NCI-H526 (cell line): ENCODE measurements around the gene NEK11.
A peak's percentile ranks its signal among the peaks of the same experiment; 100 is the strongest.
"Not testable (repeated sequence)": the region's sequence is repeated elsewhere in the genome, so short reads cannot be mapped to it uniquely, and the experiment has no call there.

ENCODE experiments used
- DNase-seq, 2 experiments: peaks; one replicate each; lab custom pipeline; 2025; lab: John Stamatoyannopoulos, UW

NEK11 gene

GRCh38 chr3:131360191-131360755, 333.6 kb downstream of the NEK11 start:
- no peak for DNase-seq

GRCh38 chr3:131361066-131361463, 334.4 kb downstream of the NEK11 start:
- not testable (repeated sequence) for DNase-seq

GRCh38 chr3:131361464-131362421, 335.1 kb downstream of the NEK11 start:
- no peak for DNase-seq

GRCh38 chr3:131363275-131363674, 336.6 kb downstream of the NEK11 start:
- no peak for DNase-seq

GRCh38 chr3:131370935-131371687, 344.4 kb downstream of the NEK11 start:
- DNase-seq: no peak

GRCh38 chr3:131371688-131372066, 345.0 kb downstream of the NEK11 start:
- DNase-seq: no peak

GRCh38 chr3:131374741-131375140, 348.1 kb downstream of the NEK11 start:
- no peak for DNase-seq

- DNase-seq: peak in 1 of 2 experiments; percentile 39
These were observed 354.3 kb downstream of the NEK11 start for GRCh38 chr3:131380821-131381444.

GRCh38 chr3:131381445-131382291, 355.0 kb downstream of the NEK11 start, which contains the start of gene NUDT16:
Gene NUDT16, plus strand, starts transcription at chr3:131381774. Its CDS starts 31 bp downstream, at chr3:131381805.
- DNase-seq: peak; percentile 92 to 98

GRCh38 chr3:131386429-131387165, 359.9 kb downstream of the NEK11 start:
- no peak for DNase-seq

GRCh38 chr3:131387796-131388489, 361.3 kb downstream of the NEK11 start:
- DNase-seq: no peak

GRCh38 chr3:131388490-131388799, 361.8 kb downstream of the NEK11 start:
- no peak for DNase-seq

- DNase-seq: no peak
These were observed 363.7 kb downstream of the NEK11 start for GRCh38 chr3:131390331-131390730.

- DNase-seq: no peak
These were observed 366.4 kb downstream of the NEK11 start for GRCh38 chr3:131393051-131393450.

- no peak for DNase-seq
These were observed 367.2 kb downstream of the NEK11 start for GRCh38 chr3:131393868-131394267.

- no peak for DNase-seq
These were observed 367.7 kb downstream of the NEK11 start for GRCh38 chr3:131394400-131394799.

- DNase-seq: no peak
These were observed 369.5 kb downstream of the NEK11 start for GRCh38 chr3:131396170-131396569.

- no peak for DNase-seq
These were observed 371.2 kb downstream of the NEK11 start for GRCh38 chr3:131397889-131398288.
